ENCODE results near the gene HK2.
"Not testable (repeated sequence)": the region's sequence is repeated elsewhere in the genome, so short reads cannot be mapped to it uniquely, and the experiment has no call there.

HK2 gene

GRCh38 chr2:74906395-74906794 lies 72.5 kb downstream of the HK2 start:
- DNase-seq, result no peak

GRCh38 chr2:74907560-74907959 lies 73.6 kb downstream of the HK2 start:
- not testable (repeated sequence) for DNase-seq

DNA sequence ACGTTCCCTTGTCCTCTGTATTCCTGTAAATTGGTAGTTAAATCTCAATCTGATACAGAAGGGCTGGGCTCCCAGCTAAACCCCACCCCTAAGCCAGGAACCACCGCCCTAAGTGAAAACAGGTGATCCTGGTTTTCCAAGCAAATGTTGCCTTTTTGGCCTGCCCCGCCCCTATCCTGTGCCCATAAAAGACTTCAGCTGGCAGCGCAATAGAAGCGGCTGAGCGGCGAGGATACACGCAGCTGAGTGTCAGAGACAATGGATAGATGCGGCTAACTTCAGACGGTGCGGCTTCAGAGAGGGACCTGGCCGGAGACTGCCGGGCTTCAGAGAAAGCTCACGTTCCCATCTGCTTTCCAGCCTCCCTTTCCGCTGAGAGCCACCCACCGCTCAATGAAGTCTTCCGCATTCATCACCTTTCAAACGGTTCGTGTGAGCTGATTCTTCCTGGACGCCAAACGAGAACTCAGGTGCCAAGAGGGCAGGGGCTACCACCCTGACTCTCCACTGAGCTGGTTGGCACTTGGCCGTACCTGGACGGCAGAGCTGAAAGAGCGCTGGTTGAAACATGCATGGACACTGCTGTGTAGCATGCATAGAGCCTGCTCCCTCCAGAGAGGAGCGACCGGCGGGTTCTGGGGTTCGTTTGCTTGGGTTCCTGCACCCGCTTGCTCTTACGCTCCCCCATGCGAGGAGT lies 75.0 kb downstream of the HK2 start:
- no peak for DNase-seq

GRCh38 chr2:74910245-74910644 lies 76.3 kb downstream of the HK2 start:
- DNase-seq, result no peak

DNA sequence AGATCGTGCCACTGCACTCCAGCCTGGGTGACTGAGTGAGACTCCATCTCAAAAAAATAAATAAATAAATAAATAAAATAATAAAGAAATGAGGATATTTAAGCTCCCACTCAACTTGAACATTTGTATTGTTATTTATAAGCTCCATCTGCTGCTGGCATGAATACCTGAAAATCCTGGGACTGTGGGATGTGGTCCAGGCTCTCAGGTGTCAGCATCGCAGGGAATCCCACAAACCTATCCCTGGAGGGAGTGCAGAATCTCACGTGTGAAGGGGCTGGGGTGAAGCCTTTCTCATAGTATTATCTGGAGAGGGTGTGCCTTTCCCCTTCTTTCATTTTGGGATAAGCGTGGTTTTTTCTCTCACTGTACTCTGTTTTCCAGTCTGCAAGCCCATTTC lies 77.1 kb downstream of the HK2 start:
- no peak for DNase-seq

- DNase-seq, result peak; percentile 40
Observed at GRCh38 chr2:74915743-74916142, 81.8 kb downstream of the HK2 start.

DNA sequence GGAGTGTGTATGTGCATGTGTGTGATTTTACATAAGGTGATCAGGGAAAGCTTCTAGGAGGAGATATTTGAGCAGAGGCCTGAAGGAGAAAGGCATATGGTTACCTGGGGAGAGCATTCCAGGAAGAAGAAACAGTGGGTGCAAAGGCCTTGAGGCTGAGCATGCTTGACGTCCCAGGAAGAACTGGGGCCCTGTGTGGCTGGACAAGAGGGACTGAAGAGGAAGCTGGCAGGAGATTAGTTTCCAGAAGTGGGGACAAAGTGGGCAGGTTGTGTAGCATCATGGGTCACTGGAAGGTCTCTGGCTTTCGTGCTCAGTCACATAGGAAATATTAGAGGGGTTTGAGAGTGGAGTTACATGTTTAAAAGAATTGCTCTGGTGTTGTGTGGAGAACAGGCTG lies 82.5 kb downstream of the HK2 start:
- DNase-seq, result no peak

- DNase-seq, result peak; percentile 68
Observed at GRCh38 chr2:74917702-74918619, 84.0 kb downstream of the HK2 start.

DNA sequence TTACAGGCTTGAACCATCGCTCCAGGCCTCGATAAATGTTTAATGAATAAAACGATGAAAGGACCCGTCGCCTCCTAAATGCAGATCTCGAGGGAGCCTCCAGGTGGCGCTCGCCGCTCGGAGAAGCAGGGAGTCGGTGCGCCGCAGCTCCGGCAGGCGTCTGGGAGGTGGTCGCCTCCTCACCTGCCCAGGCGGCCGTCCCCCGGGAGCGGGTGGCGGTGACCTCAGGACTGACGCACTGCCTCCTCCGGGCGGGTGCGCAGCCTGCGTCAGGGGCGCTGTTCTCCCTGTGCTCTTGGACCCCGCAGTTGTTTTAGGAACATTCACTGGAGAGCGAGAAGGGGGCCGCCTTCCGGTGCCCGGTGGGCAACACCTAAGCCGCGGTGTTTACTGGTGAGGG lies 85.9 kb downstream of the HK2 start:
- DNase-seq, result peak; percentile 32

DNA sequence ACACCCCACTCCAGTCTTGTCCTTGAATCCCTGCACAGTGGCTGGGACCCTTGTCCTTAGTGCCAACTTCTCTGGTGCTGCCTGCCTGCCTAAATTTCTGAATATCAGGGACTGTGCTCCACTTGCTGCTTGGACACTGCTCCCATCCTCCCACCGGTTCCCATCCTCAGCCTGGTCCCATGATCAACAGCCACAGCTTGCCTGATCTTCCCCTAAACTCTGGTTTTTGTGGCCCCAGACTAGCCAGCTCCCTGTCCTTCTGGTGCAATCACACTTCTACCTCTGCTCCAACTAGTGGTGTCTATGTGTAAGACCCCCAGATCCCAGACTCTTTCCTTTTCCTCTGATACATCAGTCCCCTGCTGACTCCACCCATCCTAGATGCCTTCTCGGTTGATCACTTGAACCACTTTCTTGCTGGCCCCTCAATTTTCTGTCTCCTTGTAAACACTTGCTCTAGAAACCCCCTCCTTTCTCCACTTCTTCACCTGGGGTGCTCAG lies 87.4 kb downstream of the HK2 start:
- no peak for DNase-seq

DNA sequence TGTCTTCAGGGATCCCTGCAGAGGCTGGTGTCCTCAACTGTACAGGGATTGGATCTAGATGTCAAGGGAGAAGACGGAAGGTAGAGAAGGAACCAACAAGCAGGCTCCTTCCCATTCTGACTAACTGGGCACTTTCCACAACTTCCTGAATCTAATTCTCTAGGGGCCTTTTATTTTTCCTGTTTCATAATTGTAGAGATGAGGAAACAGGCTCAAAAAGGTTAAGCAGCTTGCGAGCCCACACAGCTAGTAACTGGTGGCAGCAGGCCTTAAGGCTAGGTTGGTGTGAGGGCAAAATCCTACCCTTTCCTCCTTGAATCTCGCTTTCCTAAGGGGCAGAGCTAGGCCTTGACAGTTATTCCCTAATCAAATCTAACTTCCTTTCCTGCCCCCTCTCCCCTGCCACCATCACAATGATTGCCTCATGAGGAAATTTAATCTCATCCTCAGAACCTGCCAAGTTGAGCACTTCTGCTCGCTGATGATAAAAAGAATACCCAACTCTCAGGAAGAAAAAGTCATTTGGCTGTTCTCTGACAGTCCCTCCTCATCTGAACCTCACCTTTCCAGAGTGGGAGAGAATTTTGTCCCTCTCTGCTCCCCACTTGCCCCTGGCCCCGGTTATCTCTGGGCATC lies 88.8 kb downstream of the HK2 start:
- DNase-seq, result no peak

- DNase-seq, result no peak
Observed at GRCh38 chr2:74924463-74925265, 90.7 kb downstream of the HK2 start.

- no peak for DNase-seq
Observed at GRCh38 chr2:74925361-74925786, 91.4 kb downstream of the HK2 start.

GRCh38 chr2:74927621-74928020 lies 93.7 kb downstream of the HK2 start:
- DNase-seq, result no peak

GRCh38 chr2:74930811-74931486 lies 97.0 kb downstream of the HK2 start:
- no peak for DNase-seq

GRCh38 chr2:74931940-74932339 lies 98.0 kb downstream of the HK2 start:
- DNase-seq, result no peak

- no peak for DNase-seq
Observed at GRCh38 chr2:74935975-74936391, 102.1 kb downstream of the HK2 start.

GRCh38 chr2:74937221-74937880 lies 103.4 kb downstream of the HK2 start:
- no peak for DNase-seq

- no peak for DNase-seq
Observed at GRCh38 chr2:74938264-74938663, 104.3 kb downstream of the HK2 start.

DNA sequence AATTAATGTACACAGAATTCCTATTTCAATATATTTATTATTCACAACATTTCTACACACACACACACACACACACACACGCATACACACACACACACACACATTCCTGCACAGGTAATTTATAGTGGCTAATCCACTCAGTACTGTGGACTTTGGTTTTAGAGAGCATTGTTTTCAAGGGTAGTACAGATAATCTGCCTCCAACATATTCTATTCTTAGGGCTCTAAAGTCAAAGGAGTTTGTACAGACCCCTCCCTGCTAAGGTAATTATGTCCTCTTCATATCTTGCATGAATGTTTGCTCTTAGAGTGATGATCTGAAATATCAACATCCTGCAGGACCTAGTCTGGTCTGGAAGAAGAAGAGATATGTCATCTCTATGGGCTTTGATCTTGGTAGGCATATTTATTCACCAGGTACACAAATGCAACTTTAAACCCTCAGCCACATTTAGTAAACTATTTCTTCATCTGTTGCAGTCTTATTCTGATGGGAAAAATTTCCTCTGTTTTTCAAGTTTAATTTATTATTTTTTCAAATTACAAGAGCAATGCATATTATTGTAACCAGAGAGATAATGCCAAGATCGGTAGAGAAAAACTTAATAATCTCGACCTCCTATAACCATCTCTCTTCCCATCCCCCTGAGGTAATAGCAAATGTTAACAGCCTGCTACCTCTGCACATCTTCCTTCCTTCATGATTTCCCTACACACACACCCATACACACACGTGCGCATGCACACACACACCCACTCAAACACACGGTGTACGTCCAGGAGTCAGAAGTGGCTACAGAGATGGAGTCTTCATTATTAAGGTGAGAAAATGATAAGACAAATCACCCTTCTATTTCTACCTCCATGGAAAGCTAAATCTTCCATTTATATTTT lies 106.2 kb downstream of the HK2 start:
- no peak for DNase-seq
